ENCODE data around the gene JPH3. TPM values are rescaled to one million over a fixed set of nuclear protein-coding genes. Genes with fewer than 3 reads are reported as not detected.

JPH3 gene
- total and polyA plus RNA-seq, 7 donors: under 0.01 to 1.4 (median 0.73) TPM; not detected in 1

- TF ChIP-seq CTCF (IDR thresholded peaks at IDR 0.05): no peak
- TF ChIP-seq EP300 (IDR thresholded peaks at IDR 0.05): no peak
- no peak for TF ChIP-seq POLR2A (IDR thresholded peaks at IDR 0.05)
- no peak for TF ChIP-seq POLR2AphosphoS5 (IDR thresholded peaks at IDR 0.05)
- Histone ChIP-seq H3K27ac (no peak overlapping the region), H3K27me3 (peaks cover 0 to 77% (median 17%) of the 10 kb centered on the region in 3 donors), H3K4me3 (no peak overlapping the region), H3K9me3 (no peaks in the 10 kb centered on the region), H3K36me3 (no peaks in the 10 kb centered on the region), H3K4me1 (no peaks in the 10 kb centered on the region)
- no peak for DNase-seq
- 86 to 89% methylated on average over 35 of the region's 35 CpGs for WGBS, 2 donors
- intact Hi-C loops (cut with DNase I): no loop called here
Measured at GRCh38 chr16:87684711-87685404, 82.5 kb downstream of the JPH3 start.

DNA sequence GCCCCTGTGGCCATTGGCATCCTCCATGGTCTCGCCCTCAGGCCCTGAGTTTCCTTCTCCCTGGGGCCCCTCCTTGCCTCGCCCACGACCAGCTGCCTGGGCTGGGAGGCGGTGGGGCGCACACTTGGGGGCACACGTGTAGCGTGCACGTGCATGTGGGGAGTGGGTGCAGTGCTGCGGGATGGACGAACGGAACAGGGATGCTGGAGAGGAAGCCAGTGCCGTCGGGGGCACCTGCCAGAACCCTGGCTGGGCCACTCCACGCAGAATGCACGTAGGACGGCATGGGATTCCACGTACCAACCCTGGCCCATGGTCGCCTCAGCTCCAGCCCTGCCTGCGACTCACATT, 83.1 kb downstream of the JPH3 start:
- intact Hi-C loops (cut with DNase I): no loop called here
- 80 to 88% methylated on average over 19 of the region's 19 CpGs for WGBS, 2 donors
- Histone ChIP-seq H3K9me3 (no peaks in the 10 kb centered on the region), H3K27me3 (peaks cover 0 to 82% (median 23%) of the 10 kb centered on the region in 3 donors), H3K4me1 (no peaks in the 10 kb centered on the region), H3K27ac (no peak overlapping the region), H3K4me3 (no peak overlapping the region), H3K36me3 (no peaks in the 10 kb centered on the region)
- no peak for TF ChIP-seq EP300 (IDR thresholded peaks at IDR 0.05)
- no peak for TF ChIP-seq POLR2A (IDR thresholded peaks at IDR 0.05)
- no peak for TF ChIP-seq POLR2AphosphoS5 (IDR thresholded peaks at IDR 0.05)
- TF ChIP-seq CTCF (IDR thresholded peaks at IDR 0.05): no peak
- DNase-seq: no peak

- TF ChIP-seq CTCF (IDR thresholded peaks at IDR 0.05) (no peak), POLR2AphosphoS5 (IDR thresholded peaks at IDR 0.05) (no peak), EP300 (IDR thresholded peaks at IDR 0.05) (no peak), POLR2A (IDR thresholded peaks at IDR 0.05) (no peak)
- H3K4me3 ChIP-seq: no peak overlapping the region
- H3K36me3 ChIP-seq: no peaks in the 10 kb centered on the region
- no peaks in the 10 kb centered on the region for H3K4me1 ChIP-seq
- H3K9me3 ChIP-seq: no peaks in the 10 kb centered on the region
- H3K27me3 ChIP-seq: peaks cover 0 to 86% (median 26%) of the 10 kb centered on the region in 3 donors
- DNase-seq: no peak
- no peak overlapping the region for H3K27ac ChIP-seq
- intact Hi-C loops (cut with DNase I): no loop called here
- WGBS, 2 donors: 76 to 82% methylated on average over 13 of the region's 13 CpGs
Measured at GRCh38 chr16:87685766-87686165, 83.5 kb downstream of the JPH3 start.

- TF ChIP-seq CTCF (IDR thresholded peaks at IDR 0.05): no peak
- no peak for TF ChIP-seq POLR2AphosphoS5 (IDR thresholded peaks at IDR 0.05)
- TF ChIP-seq POLR2A (IDR thresholded peaks at IDR 0.05): no peak
- TF ChIP-seq EP300 (IDR thresholded peaks at IDR 0.05): no peak
- intact Hi-C loops (cut with DNase I): no loop called here
- no peaks in the 10 kb centered on the region for H3K9me3 ChIP-seq
- H3K4me3 ChIP-seq: no peak overlapping the region
- H3K27me3 ChIP-seq: peaks cover 0 to 93% (median 26%) of the 10 kb centered on the region in 3 donors
- H3K36me3 ChIP-seq: no peaks in the 10 kb centered on the region
- H3K27ac ChIP-seq: no peak overlapping the region
- H3K4me1 ChIP-seq: peaks cover 0 to 8% (median 3%) of the 10 kb centered on the region in 4 donors
- no peak for DNase-seq
- WGBS, 2 donors: 67 to 78% methylated on average over 13 of the region's 13 CpGs
Measured at GRCh38 chr16:87686697-87687096, 84.4 kb downstream of the JPH3 start.

Data from sigmoid colon (tissue), 7 donors.